Activated naive CD4-positive, alpha-beta T cell treated with anti-CD3 and anti-CD28 coated beads for 36 hours (primary cell): ENCODE data around the gene NOSIP. TPM values are rescaled to one million over a fixed set of nuclear protein-coding genes. Genes with fewer than 3 reads are reported as not detected.

Experiments used
- CTCF ChIA-PET: fragments of 350-600 bp; sonication (Branson Sonifier 250); formaldehyde crosslinking; loops from one replicate; lab custom pipeline; 2021; ENCODE audit warnings: antibody characterized with exemption; lab: Charles Lee
- DNase-seq: peaks from one replicate; pipeline ENCODE4 v3.0.0-alpha.2; 2020
- H3K27ac Mint-ChIP-seq: one replicate; pipeline ENCODE4 v1.8.0; 2021; ENCODE audit warnings: mild to moderate bottlenecking, mixed read lengths
- H3K27me3 Mint-ChIP-seq: one replicate; pipeline ENCODE4 v1.8.0; 2021; ENCODE audit warnings: low read depth, mixed read lengths
- H3K36me3 Mint-ChIP-seq: one replicate; pipeline ENCODE4 v1.8.0; 2021; ENCODE audit warnings: low read depth, mixed read lengths
- H3K4me1 Mint-ChIP-seq: one replicate; pipeline ENCODE4 v1.8.0; 2021; ENCODE audit warnings: low read depth, mixed read lengths
- H3K4me3 Mint-ChIP-seq: one replicate; pipeline ENCODE4 v1.8.0; 2021; ENCODE audit warnings: mild to moderate bottlenecking, moderate library complexity, mixed read lengths
- H3K9me3 Mint-ChIP-seq: one replicate; pipeline ENCODE4 v1.8.0; 2021; ENCODE audit warnings: mixed read lengths
- intact Hi-C: fragments of 100-400 bp; cut with micrococcal nuclease; formaldehyde crosslinking; loops from one replicate; pipeline ENCODE4 v1.15.1; 2023
- total RNA-seq, 2 experiments: library from RNA; stranded (reverse); gene quantifications; one replicate each; pipeline ENCODE4 v1.2.3, GENCODE V29; 2021

NOSIP gene
- total RNA-seq, 2 experiments from 2014 or later, result 76.4 to 77.4 TPM

DNA sequence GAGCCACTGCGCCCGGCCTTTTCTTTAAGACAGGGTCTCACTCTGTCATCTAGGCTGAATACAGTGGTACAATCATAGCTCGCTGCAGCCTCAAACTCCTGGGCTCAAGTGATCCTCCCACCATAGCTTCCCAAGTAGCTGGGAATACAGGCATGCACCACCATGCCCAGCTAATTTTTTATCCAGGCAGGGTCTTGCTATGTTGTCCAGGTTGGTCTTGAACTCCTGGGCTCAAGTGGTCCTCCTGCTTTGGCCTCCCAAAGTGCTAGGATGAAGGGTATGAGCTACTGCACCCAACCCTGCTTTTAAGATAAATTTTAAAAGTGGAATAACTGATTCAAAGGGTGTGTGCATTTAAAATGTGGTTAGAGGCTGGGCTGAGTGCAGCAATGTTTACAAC is 14.1 kb downstream of the NOSIP start:
- intact Hi-C loops, result no loop called here
- Mint-ChIP-seq H3K4me3 (no peak overlapping the region), H3K36me3 (peaks cover 13% of the 10 kb centered on the region), H3K4me1 (peaks cover 79% of the 10 kb centered on the region), H3K9me3 (no peaks in the 10 kb centered on the region), H3K27me3 (no peaks in the 10 kb centered on the region), H3K27ac (no peak overlapping the region)
- CTCF ChIA-PET, result interaction anchor here (0.7 to 2.4 kb wide), 9 partner anchors 12 to 176 kb away, joined by 3 to 16 read pairs (median 5); no protein-coding TSS in a partner anchor
- DNase-seq, result no peak

- H3K27ac Mint-ChIP-seq, result peak overlapping the region; percentile 98
- CTCF ChIA-PET, result interaction anchor here (0.5 to 2.2 kb wide), 7 partner anchors 11 to 116 kb away, joined by 3 to 10 read pairs (median 5); no protein-coding TSS in a partner anchor
- H3K27me3 Mint-ChIP-seq, result no peaks in the 10 kb centered on the region
- H3K9me3 Mint-ChIP-seq, result no peaks in the 10 kb centered on the region
- DNase-seq, result no peak
- no peak overlapping the region for H3K4me3 Mint-ChIP-seq
- H3K4me1 Mint-ChIP-seq, result peaks cover 81% of the 10 kb centered on the region
- intact Hi-C loops, result no loop called here
- peaks cover 14% of the 10 kb centered on the region for H3K36me3 Mint-ChIP-seq
These were observed 15.1 kb downstream of the NOSIP start for GRCh38 chr19:49565261-49565660.

DNA sequence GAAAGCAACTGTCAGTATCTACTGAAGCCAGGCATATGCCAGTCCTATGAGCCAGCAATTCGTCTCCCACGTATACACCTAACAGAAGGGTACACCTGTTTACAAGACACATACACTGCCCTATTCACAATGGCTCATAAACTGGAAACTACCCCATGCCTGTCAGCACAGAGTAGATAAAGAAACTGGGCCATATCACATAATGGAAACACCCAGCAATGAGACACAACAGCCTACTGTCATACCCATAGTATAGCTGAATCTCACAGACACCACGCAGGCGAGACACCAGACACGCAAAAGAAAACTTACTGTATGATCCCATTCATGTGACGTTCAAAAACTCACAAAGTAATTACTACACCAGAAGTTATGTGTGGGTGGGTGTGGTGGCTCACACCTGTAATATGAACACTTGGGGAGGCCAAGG is 15.7 kb downstream of the NOSIP start:
- DNase-seq, result peak; percentile 80
- CTCF ChIA-PET, result interaction anchor here (0.5 to 2.2 kb wide), 5 partner anchors 11 to 93 kb away, joined by 3 to 10 read pairs (median 4); no protein-coding TSS in a partner anchor
- H3K27ac Mint-ChIP-seq, result peak overlapping the region; percentile 98

GRCh38 chr19:49560358-49560900 is 19.9 kb downstream of the NOSIP start:
- H3K4me3 Mint-ChIP-seq, result peak overlapping the region; percentile 84
- no peaks in the 10 kb centered on the region for H3K27me3 Mint-ChIP-seq
- H3K36me3 Mint-ChIP-seq, result peaks cover 41% of the 10 kb centered on the region
- intact Hi-C loops, result loop anchor here (2.0 kb wide), 1 partner anchor 30 kb away; the partner anchor contains the start of gene PRR12
- DNase-seq, result peak; percentile 71
- peak overlapping the region; percentile 98 for H3K27ac Mint-ChIP-seq
- no peaks in the 10 kb centered on the region for H3K9me3 Mint-ChIP-seq
- peaks cover 87% of the 10 kb centered on the region for H3K4me1 Mint-ChIP-seq
- CTCF ChIA-PET, result interaction anchor here (0.7 to 7.7 kb wide), 11 partner anchors 8 to 92 kb away, joined by 3 to 74 read pairs (median 9); partner anchors contain the start of gene NOSIP

More for the DNA sequence above, 15.7 kb downstream of the NOSIP start:
- Mint-ChIP-seq H3K9me3 (no peaks in the 10 kb centered on the region), H3K27me3 (no peaks in the 10 kb centered on the region), H3K4me1 (peaks cover 81% of the 10 kb centered on the region), H3K4me3 (peak overlapping the region; percentile 5), H3K36me3 (peaks cover 19% of the 10 kb centered on the region)
- intact Hi-C loops, result loop anchor here (1.0 kb wide), 1 partner anchor 10 kb away; no protein-coding TSS in a partner anchor

DNA sequence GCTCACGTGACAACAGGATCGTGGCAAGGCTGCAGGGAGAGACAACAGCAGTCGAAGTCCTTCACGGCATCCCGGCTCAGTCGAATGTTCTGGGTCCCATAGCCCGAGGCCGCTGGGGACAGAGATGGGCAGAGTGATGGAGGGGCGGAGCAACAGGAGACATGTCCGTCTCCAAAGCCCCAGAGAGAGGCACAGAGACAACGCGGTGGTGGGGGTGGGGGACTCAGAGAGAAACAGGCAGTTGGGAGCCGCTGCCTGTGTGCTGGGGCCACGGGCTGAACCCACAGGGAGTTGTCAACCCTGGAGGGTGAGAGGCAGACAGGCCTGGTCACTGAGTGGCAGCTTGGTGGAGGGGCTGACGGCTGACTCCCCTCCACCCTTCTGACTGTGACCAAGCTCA is 20.4 kb downstream of the NOSIP start:
- intact Hi-C loops, result loop anchor here (2.0 to 10.0 kb wide), 2 partner anchors 31 to 225 kb away; partner anchors contain the start of genes CD37 and PRR12
- CTCF ChIA-PET, result interaction anchor here (0.7 to 7.7 kb wide), 6 partner anchors 11 to 107 kb away, joined by 3 to 74 read pairs (median 18); partner anchors contain the start of gene ALDH16A1
- H3K9me3 Mint-ChIP-seq, result no peaks in the 10 kb centered on the region
- peaks cover 88% of the 10 kb centered on the region for H3K4me1 Mint-ChIP-seq
- peaks cover 46% of the 10 kb centered on the region for H3K36me3 Mint-ChIP-seq
- peak overlapping the region; percentile 84 for H3K4me3 Mint-ChIP-seq
- H3K27me3 Mint-ChIP-seq, result no peaks in the 10 kb centered on the region
- DNase-seq, result peak; percentile 55
- H3K27ac Mint-ChIP-seq, result peak overlapping the region; percentile 98

DNA sequence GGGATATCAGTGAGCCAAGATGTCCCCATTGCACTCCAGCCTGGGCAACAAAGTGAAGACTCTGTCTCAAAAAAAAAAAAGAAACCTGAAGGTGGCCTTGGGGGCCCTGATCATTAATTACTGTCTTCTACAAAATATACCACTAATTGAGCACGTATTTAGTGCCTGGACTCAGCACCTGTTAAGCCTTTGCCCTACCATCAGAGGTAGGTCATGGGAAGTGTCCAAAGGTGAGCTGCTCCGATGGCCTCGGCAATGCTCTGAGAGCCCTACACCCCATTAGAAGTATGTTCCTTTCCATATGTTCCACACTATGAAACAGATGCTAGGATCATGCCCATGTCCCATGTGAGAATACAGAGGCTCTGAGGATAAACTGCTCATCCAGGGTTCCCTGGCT is 20.9 kb downstream of the NOSIP start:
- H3K4me3 Mint-ChIP-seq, result peak overlapping the region; percentile 84
- peaks cover 46% of the 10 kb centered on the region for H3K36me3 Mint-ChIP-seq
- H3K27ac Mint-ChIP-seq, result peak overlapping the region; percentile 98

DNA sequence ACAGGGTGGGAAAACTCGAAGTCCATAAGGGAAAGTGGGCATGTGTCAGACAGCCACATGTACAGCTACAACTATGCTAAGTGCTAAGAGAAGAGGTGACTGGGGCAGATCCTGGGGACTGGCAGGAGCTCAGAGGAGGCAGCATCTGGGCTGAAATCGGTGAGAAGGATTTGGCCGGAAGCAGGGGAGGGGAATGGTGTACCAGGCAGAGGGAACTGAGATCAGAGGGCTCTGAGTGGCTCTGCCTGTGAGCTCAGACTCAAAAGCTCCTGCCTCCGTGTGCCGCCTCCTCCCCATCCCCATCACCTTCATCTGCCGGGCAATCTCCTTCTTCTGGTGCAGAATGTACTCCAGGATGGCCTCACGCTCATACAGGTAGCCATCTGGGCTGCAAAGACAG is 21.8 kb downstream of the NOSIP start:
- Mint-ChIP-seq H3K9me3 (peaks cover 4% of the 10 kb centered on the region), H3K27me3 (no peaks in the 10 kb centered on the region), H3K4me1 (peaks cover 89% of the 10 kb centered on the region), H3K36me3 (peaks cover 47% of the 10 kb centered on the region), H3K4me3 (peak overlapping the region; percentile 84), H3K27ac (peak overlapping the region; percentile 98)
- CTCF ChIA-PET, result interaction anchor here (0.6 to 7.7 kb wide), 10 partner anchors 9 to 121 kb away, joined by 3 to 74 read pairs (median 4); partner anchors contain the start of genes NOSIP and RCN3
- intact Hi-C loops, result loop anchor here (10.0 kb wide), 1 partner anchor 224 kb away; the partner anchor contains the start of gene CD37
- DNase-seq, result peak; percentile 76

More for the DNA sequence above, 20.9 kb downstream of the NOSIP start:
- Mint-ChIP-seq H3K4me1 (peaks cover 88% of the 10 kb centered on the region), H3K9me3 (no peaks in the 10 kb centered on the region), H3K27me3 (no peaks in the 10 kb centered on the region)
- intact Hi-C loops, result loop anchor here (10.0 kb wide), 1 partner anchor 225 kb away; the partner anchor contains the start of gene CD37
- no peak for DNase-seq
- CTCF ChIA-PET, result interaction anchor here (0.6 to 7.7 kb wide), 8 partner anchors 10 to 120 kb away, joined by 3 to 74 read pairs (median 4); partner anchors contain the start of genes ALDH16A1, NOSIP and RCN3

- peaks cover 49% of the 10 kb centered on the region for H3K36me3 Mint-ChIP-seq
- H3K27ac Mint-ChIP-seq, result peak overlapping the region; percentile 98
- peak overlapping the region; percentile 40 for H3K4me3 Mint-ChIP-seq
- peak; percentile 45 for DNase-seq
- intact Hi-C loops, result loop anchor here (10.0 kb wide), 1 partner anchor 223 kb away; the partner anchor contains the start of gene CD37
- H3K27me3 Mint-ChIP-seq, result no peaks in the 10 kb centered on the region
- CTCF ChIA-PET, result interaction anchor here (1.1 to 7.7 kb wide), 6 partner anchors 11 to 63 kb away, joined by 3 to 74 read pairs (median 16); partner anchors contain the start of gene NOSIP
- H3K4me1 Mint-ChIP-seq, result peaks cover 89% of the 10 kb centered on the region
- peaks cover 4% of the 10 kb centered on the region for H3K9me3 Mint-ChIP-seq
These were observed 22.6 kb downstream of the NOSIP start for GRCh38 chr19:49557641-49558325.

DNA sequence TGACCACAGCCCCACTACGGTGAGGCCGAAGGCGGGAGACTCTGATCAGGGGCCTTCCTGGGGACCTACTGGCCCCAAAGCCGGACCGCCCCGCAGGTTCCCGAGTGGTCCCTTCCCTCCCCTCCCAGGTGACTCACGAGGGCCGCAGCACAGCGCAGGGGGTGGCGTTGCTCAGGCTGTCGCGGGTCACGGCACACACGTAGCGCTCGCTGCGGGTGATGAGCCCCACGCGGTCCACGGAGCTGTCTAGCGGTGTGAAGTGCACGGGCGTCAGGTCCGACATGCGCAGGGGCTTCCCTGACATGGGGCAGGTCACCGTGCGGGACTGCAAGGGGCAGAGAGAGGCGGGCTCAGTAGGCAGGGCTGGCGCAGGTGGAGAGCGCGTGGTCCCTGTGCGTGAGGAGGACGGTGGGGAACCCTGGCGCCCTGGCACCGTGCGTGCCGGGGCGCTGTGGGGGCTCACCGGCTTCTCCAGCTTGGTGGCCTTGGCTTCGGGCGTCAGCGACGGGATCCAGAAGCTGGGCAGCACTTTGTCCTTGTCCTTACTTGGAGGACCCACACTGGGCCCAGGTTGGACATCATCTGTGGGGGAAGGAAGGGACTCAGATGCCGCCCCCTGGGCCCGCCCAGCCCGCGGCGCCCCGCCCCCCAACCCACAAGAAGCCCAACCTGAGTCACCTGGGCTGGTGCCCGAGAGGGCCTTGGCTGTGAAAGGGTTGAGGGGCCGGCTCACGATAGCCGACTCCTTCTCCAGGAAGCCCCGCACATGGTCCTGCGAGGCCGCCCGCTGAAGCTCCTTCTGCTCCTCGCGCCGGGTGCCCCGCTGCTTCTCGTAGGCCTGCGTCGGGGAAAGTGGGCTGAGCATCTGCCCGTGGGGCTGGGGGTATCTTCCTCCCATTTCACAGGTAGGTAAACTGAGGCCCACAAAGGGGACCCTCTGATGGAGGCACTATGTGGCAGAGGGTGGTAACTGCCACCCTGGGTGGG is 23.7 kb downstream of the NOSIP start:
- DNase-seq, result peak; percentile 45
- H3K36me3 Mint-ChIP-seq, result peaks cover 50% of the 10 kb centered on the region
- peaks cover 4% of the 10 kb centered on the region for H3K9me3 Mint-ChIP-seq
- peak overlapping the region; percentile 51 for H3K4me3 Mint-ChIP-seq
- CTCF ChIA-PET, result interaction anchor here (1.5 to 7.7 kb wide), 2 partner anchors 10 to 15 kb away, joined by 3 to 74 read pairs; no protein-coding TSS in a partner anchor
- intact Hi-C loops, result loop anchor here (10.0 kb wide), 1 partner anchor 222 kb away; the partner anchor contains the start of gene CD37
- H3K4me1 Mint-ChIP-seq, result peaks cover 89% of the 10 kb centered on the region
- no peaks in the 10 kb centered on the region for H3K27me3 Mint-ChIP-seq
- peak overlapping the region; percentile 98 for H3K27ac Mint-ChIP-seq

- CTCF ChIA-PET, result interaction anchor here (1.5 kb wide), 1 partner anchor 11 kb away, joined by 5 read pairs; no protein-coding TSS in a partner anchor
- Mint-ChIP-seq H3K27ac (peak overlapping the region; percentile 95), H3K36me3 (peaks cover 53% of the 10 kb centered on the region), H3K9me3 (peaks cover 4% of the 10 kb centered on the region), H3K4me3 (peak overlapping the region; percentile 51), H3K27me3 (no peaks in the 10 kb centered on the region), H3K4me1 (peaks cover 84% of the 10 kb centered on the region)
- peak; percentile 94 for DNase-seq
- intact Hi-C loops, result loop anchor here (2.0 to 10.0 kb wide), 2 partner anchors 59 to 221 kb away; partner anchors contain the start of genes CD37 and RPS11
These were observed 24.6 kb downstream of the NOSIP start for GRCh38 chr19:49555600-49556411.
